ENCODE results near the gene DGCR2. TPM values are rescaled to one million over a fixed set of nuclear protein-coding genes. Genes with fewer than 3 reads are reported as not detected.
A peak's percentile ranks its signal among the peaks of the same experiment; 100 is the strongest.

Gene DGCR2
- total and polyA plus RNA-seq, 12 donors: 24.3 to 70.1 (median 51.9) TPM

DNA sequence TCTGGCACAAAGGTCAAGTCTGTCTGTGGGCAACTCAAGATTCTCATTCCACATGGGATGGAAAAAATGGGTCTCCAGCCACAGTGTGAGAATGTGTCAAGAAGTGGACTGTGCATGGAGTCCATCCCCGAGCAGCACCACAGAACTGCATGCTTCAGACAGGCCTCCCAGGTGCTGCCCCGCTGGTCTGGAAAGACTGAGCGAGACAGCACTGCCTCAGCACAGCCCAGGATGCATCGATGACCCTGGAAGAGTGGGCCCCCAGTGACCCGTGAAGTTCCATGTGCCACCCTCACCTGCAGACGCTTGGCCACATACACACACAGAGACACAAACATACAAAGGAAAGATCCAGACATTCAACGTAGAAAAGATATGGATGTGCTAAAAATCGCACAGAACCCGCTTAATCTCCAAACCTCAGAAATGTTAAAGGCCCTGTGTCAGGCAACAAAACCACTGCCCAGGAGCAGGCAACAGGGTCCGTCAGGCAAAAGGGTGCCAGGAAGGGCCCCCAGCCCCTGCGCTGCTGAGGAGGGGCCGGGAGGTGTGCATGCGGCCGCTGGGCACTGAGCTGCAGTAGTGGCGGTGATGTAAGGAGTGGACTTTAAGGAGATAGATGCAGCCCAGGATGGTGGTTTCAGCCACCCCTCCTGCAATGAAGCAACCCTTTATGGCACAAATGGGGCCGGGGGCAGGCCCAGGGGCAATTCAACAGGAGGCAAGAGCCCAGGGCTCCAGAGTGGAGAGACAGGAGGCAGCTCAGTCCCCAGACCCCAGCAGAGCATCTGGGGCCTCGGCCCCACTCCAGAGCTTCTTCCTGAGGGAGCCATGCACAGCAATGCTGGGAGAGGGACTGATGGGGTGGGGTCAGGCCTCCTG is 84.7 kb downstream of the DGCR2 start:
- H3K9me3 ChIP-seq (replicated peaks in 1 of 3): no peaks in the 10 kb centered on the region
- TF ChIP-seq POLR2A (IDR thresholded peaks at IDR 0.05): no peak
- TF ChIP-seq, protein P1, sequence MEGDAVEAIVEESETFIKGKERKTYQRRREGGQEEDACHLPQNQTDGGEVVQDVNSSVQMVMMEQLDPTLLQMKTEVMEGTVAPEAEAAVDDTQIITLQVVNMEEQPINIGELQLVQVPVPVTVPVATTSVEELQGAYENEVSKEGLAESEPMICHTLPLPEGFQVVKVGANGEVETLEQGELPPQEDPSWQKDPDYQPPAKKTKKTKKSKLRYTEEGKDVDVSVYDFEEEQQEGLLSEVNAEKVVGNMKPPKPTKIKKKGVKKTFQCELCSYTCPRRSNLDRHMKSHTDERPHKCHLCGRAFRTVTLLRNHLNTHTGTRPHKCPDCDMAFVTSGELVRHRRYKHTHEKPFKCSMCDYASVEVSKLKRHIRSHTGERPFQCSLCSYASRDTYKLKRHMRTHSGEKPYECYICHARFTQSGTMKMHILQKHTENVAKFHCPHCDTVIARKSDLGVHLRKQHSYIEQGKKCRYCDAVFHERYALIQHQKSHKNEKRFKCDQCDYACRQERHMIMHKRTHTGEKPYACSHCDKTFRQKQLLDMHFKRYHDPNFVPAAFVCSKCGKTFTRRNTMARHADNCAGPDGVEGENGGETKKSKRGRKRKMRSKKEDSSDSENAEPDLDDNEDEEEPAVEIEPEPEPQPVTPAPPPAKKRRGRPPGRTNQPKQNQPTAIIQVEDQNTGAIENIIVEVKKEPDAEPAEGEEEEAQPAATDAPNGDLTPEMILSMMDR (IDR thresholded peaks at IDR 0.05): no peak
- WGBS, 4 donors: 83 to 95% (median 92%) methylated on average over 10 to 17 of the region's 17 CpGs
- H3K4me3 ChIP-seq: no peak overlapping the region
- H3K27me3 ChIP-seq: no peaks in the 10 kb centered on the region
- H3K4me1 ChIP-seq (replicated peaks in 1 of 2): no peaks in the 10 kb centered on the region
- intact Hi-C loops (cut with DNase I): no loop called here
- H3K36me3 ChIP-seq (replicated peaks in 1 of 2): peaks cover 0 to 50% of the 10 kb centered on the region in 2 donors
- peak in 1 of 7 donors; percentile 48 for DNase-seq
- H3K27ac ChIP-seq: no peak overlapping the region

DNA sequence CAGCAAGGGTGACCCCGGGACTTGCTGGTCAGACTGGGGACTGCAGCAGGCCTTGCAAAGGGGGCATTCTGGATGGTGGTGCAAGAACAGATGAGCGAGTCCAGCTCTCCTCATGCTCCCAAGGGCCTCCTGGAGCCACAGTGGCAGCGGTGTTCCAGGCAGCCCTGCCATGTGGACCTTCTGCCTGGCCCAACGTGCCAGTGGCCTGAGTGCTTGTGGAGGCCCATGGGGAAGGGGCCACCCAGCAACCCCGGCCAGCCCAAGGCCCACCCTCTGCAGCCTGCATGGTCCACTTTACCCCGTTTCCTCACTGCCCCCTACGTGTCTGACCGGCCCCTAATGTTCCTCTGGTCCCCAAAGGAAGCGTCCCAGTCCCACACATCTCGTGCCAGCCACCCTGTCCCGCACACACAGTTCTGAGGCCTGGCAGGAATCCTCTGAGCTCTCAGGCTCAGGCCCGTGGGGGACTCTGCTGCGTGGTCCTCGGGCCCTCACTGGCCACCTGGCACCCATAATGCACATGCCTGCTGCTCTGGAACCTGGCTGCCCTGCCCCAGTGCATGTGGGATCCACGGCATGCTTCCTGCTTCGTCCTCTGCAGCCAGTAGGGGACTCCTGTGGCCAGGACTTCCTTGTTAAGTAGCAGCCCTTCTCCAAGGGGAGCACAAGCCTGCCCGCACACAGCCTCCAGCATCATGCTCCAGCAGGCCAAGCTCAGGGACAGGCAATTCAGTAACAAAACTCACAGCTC is 85.5 kb downstream of the DGCR2 start:
- H3K4me1 ChIP-seq (replicated peaks in 1 of 2): no peaks in the 10 kb centered on the region
- peaks cover 0 to 41% of the 10 kb centered on the region in 2 donors for H3K36me3 ChIP-seq (replicated peaks in 1 of 2)
- DNase-seq: peak in 3 of 7 donors; percentile 24 to 50 (median 27)
- no peak overlapping the region for H3K27ac ChIP-seq
- no peaks in the 10 kb centered on the region for H3K27me3 ChIP-seq
- TF ChIP-seq, protein P1 (IDR thresholded peaks at IDR 0.05): no peak
- no peak for TF ChIP-seq POLR2A (IDR thresholded peaks at IDR 0.05)
- H3K9me3 ChIP-seq (replicated peaks in 1 of 3): no peaks in the 10 kb centered on the region
- H3K4me3 ChIP-seq: no peak overlapping the region
- intact Hi-C loops (cut with DNase I): no loop called here
- 82 to 89% (median 85%) methylated on average over 12 to 17 of the region's 17 CpGs for WGBS, 4 donors

DNA sequence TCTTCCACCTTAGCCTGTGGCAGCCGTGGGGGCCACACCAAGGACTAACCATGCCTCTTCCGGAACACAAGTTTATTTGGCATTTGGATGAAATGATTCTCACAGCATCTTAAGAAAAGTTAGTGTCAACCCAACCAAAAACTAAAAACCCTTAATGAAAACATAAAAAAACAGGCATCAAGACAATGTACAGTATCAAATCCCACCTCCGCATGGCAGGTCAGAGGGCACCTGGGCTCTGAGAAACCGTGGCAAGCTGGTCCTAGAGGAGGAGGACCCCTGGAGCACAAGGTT is 86.0 kb downstream of the DGCR2 start:
- intact Hi-C loops (cut with DNase I): no loop called here

More for the DNA sequence above, 86.0 kb downstream of the DGCR2 start:
- Histone ChIP-seq H3K4me3 (no peak overlapping the region), H3K4me1 (replicated peaks in 1 of 2) (no peaks in the 10 kb centered on the region), H3K27ac (no peak overlapping the region), H3K9me3 (replicated peaks in 1 of 3) (no peaks in the 10 kb centered on the region), H3K27me3 (no peaks in the 10 kb centered on the region), H3K36me3 (replicated peaks in 1 of 2) (peaks cover 0 to 36% of the 10 kb centered on the region in 2 donors)
- WGBS, 4 donors: 59 to 82% (median 79%) methylated on average over 4 of the region's 4 CpGs
- no peak for TF ChIP-seq POLR2A (IDR thresholded peaks at IDR 0.05)
- TF ChIP-seq, protein P1 (IDR thresholded peaks at IDR 0.05): no peak
- peak in 1 of 7 donors; percentile 51 for DNase-seq

All from adrenal gland (tissue), 12 donors.